ENCODE results near the gene WDR83.

- TF ChIP-seq GATA2 (IDR thresholded peaks at IDR 0.05; ENCODE audit: low read depth, low read length), result no peak
- TF ChIP-seq GATA3 (IDR thresholded peaks at IDR 0.05; ENCODE audit: low read depth, low read length), result no peak
These were observed 55.3 kb downstream of the WDR83 start for GRCh38 chr19:12721656-12722565.

Measured in SH-SY5Y (cell line).